CD14-positive monocyte (primary cell): Measurements from ENCODE around the gene PLXDC2. TPM values are rescaled to one million over a fixed set of nuclear protein-coding genes. Genes with fewer than 3 reads are reported as not detected.

Source experiments
- DNase-seq, 3 donors: peaks; one replicate each; pipeline ENCODE4 v3.0.0-alpha.2; 2011 to 2022
- H2AFZ ChIP-seq: 2 replicates; pipeline ENCODE4 v1.6.0; 2012; ENCODE audit warnings: mild to moderate bottlenecking, low read depth, low read length, inconsistent platforms; ENCODE audit not compliant: insufficient read depth, poor library complexity, severe bottlenecking
- H3K27ac ChIP-seq, 2 donors: 1 replicate in 1 of 2; 2 replicates in 1 of 2; pipeline ENCODE4 v1.5.1; 2012 to 2013; ENCODE audit warnings: low read length in 2 of 2, control low read depth in 1 of 2, inconsistent platforms in 1 of 2, low read depth in 1 of 2, mild to moderate bottlenecking in 1 of 2
- H3K27me3 ChIP-seq, 2 donors: one replicate each; pipeline versions ENCODE4 v1.6.0 to v1.6.1; 2011 to 2013; ENCODE audit warnings: low read length in 2 of 2; ENCODE audit not compliant: control insufficient read depth in 2 of 2, insufficient read depth in 2 of 2
- H3K36me3 ChIP-seq, 2 donors: replicated peaks in 1 of 2; 1 replicate in 1 of 2; 2 replicates in 1 of 2; pipeline versions ENCODE4 v1.5.1 to v1.6.1; 2012 to 2013; ENCODE audit warnings: low read length in 2 of 2, control low read depth in 1 of 2, inconsistent platforms in 1 of 2, mild to moderate bottlenecking in 1 of 2; ENCODE audit not compliant: insufficient read depth in 2 of 2, control insufficient read depth in 1 of 2
- H3K4me1 ChIP-seq, 2 donors: 1 replicate in 1 of 2; 2 replicates in 1 of 2; pipeline versions ENCODE4 v1.5.1 to v1.6.1; 2012 to 2013; ENCODE audit warnings: low read length in 2 of 2, control low read depth in 1 of 2, inconsistent platforms in 1 of 2, mild to moderate bottlenecking in 1 of 2, moderate library complexity in 1 of 2; ENCODE audit not compliant: insufficient read depth in 2 of 2, control insufficient read depth in 1 of 2
- H3K4me2 ChIP-seq: replicated peaks from 2 replicates; pipeline ENCODE3; 2012; ENCODE audit warnings: low read length, moderate library complexity, mild to moderate bottlenecking; ENCODE audit not compliant: poor library complexity, severe bottlenecking; ENCODE audit errors: extremely low read depth
- H3K4me3 ChIP-seq, 3 experiments: fragments of 200-600 bp in 1 of 3; sonication (generic) in 1 of 3; replicated peaks in 1 of 3; 1 replicate in 2 of 3; 2 replicates in 1 of 3; pipeline ENCODE4 v1.5.1; 2011 to 2013; ENCODE audit warnings: low read length in 3 of 3, mild to moderate bottlenecking in 3 of 3, control low read depth in 2 of 3, low read depth in 2 of 3, inconsistent platforms in 1 of 3, moderate library complexity in 1 of 3
- H3K79me2 ChIP-seq: 2 replicates; pipeline ENCODE4 v1.6.0; 2012; ENCODE audit warnings: mild to moderate bottlenecking, control low read depth, inconsistent platforms, low read length, moderate library complexity; ENCODE audit not compliant: insufficient read depth
- H3K9ac ChIP-seq: 2 replicates; pipeline ENCODE4 v1.6.0; 2017; ENCODE audit warnings: low read length, mild to moderate bottlenecking; ENCODE audit not compliant: insufficient read depth, poor library complexity, severe bottlenecking
- H3K9me3 ChIP-seq, 2 donors: replicated peaks in 1 of 2; 1 replicate in 1 of 2; 2 replicates in 1 of 2; pipeline versions ENCODE4 v1.5.1 to v1.6.1; 2012 to 2013; ENCODE audit warnings: low read length in 2 of 2, control low read depth in 1 of 2; ENCODE audit not compliant: control insufficient read depth in 1 of 2, insufficient read depth in 1 of 2
- H4K20me1 ChIP-seq: 2 replicates; pipeline ENCODE4 v1.6.0; 2012; ENCODE audit warnings: mild to moderate bottlenecking, low read length, control low read depth, moderate library complexity; ENCODE audit not compliant: insufficient read depth
- H3K27ac Mint-ChIP-seq, 7 donors: one replicate each; pipeline ENCODE4 v1.8.0; 2020; ENCODE audit warnings: mild to moderate bottlenecking in 7 of 7, mixed read lengths in 7 of 7, moderate library complexity in 6 of 7, inconsistent platforms in 2 of 7
- H3K27me3 Mint-ChIP-seq, 3 donors: one replicate each; pipeline ENCODE4 v1.8.0; 2021 to 2022; ENCODE audit warnings: low read depth in 3 of 3, mild to moderate bottlenecking in 3 of 3, mixed read lengths in 3 of 3, moderate library complexity in 3 of 3, inconsistent platforms in 1 of 3
- H3K36me3 Mint-ChIP-seq, 2 donors: one replicate each; pipeline ENCODE4 v1.8.0; 2020; ENCODE audit warnings: mixed read lengths in 2 of 2, inconsistent platforms in 1 of 2, mild to moderate bottlenecking in 1 of 2
- H3K4me1 Mint-ChIP-seq: one replicate; pipeline ENCODE4 v1.8.0; 2020; ENCODE audit warnings: mild to moderate bottlenecking, mixed read lengths
- H3K4me3 Mint-ChIP-seq, 2 donors: one replicate each; pipeline ENCODE4 v1.8.0; 2020; ENCODE audit warnings: mild to moderate bottlenecking in 2 of 2, mixed read lengths in 2 of 2, moderate library complexity in 1 of 2
- H3K9me3 Mint-ChIP-seq, 7 donors: one replicate each; pipeline ENCODE4 v1.8.0; 2020 to 2022; ENCODE audit warnings: mixed read lengths in 7 of 7, mild to moderate bottlenecking in 6 of 7, moderate library complexity in 6 of 7, inconsistent platforms in 2 of 7
- WGBS: methylation state at CpG from one replicate; pipeline ENCODE4 v1.1.5; 2013; ENCODE audit warnings: missing lambda C conversion rate; ENCODE audit not compliant: insufficient coverage; 5-methylcytosine and 5-hydroxymethylcytosine counted together
- intact Hi-C, 2 donors: fragments of 100-400 bp; cut with micrococcal nuclease; formaldehyde crosslinking; loops; one replicate each; pipeline versions ENCODE4 v1.15.0 to v1.15.1; 2023
- polyA plus RNA-seq, 3 donors: library from polyadenylated mRNA; depleted of rRNA in 1 of 3; unstranded in 2 of 3; stranded (reverse) in 1 of 3; fragments of 300-500 nt in 2 of 3; fragments of >200 nt in 1 of 3; fragmentation: Illumina TruSeq in 2 of 3; gene quantifications; 1 replicate in 2 of 3; 2 replicates in 1 of 3; pipeline ENCODE4 v1.2.3, GENCODE V29; 2012 to 2021
- TF ChIP-seq, protein P1 (sequence below): fragments of 200-600 bp; IDR thresholded peaks from one replicate; pipeline ENCODE4 v1.8.0; 2022; ENCODE audit warnings: antibody characterized with exemption, mild to moderate bottlenecking

The PLXDC2 gene
- polyA plus RNA-seq, 3 donors: 37.5 to 128 (median 93.6) TPM

DNA sequence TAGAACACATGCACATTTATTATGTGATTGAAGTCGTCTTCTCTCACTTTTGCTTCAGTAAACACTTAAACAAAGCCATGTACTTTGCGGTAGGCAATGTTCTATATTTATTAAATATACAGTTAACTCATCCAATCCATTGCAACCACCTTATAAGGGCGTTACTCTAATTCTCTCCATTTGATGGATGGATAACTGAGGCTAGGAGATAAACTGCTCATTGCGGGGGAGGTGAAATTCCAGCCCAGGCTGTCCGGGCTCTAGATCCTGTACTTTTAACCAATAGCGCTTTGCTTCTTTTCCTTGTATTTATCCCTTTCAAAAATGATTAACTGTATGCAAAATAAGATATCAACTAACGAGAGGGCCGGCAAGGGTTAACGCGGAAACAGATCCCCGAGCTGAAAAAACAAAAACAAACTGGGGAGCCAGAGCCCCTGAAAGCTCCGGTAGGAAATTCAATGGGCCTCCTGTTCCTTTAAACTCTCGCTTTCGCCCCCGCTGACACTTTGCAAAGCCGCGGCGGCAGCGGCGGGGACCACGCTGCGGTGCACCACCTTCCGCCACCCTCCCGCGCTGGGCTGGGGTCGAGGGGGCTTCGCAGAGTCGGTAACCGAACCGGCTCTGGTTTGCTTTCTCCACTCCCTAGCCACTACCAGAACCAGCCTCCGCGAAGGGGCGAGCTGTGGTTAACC is 1.0 kb upstream of the PLXDC2 start:
- no peaks in the 10 kb centered on the region for H3K27me3 ChIP-seq
- peaks cover 10 to 32% of the 10 kb centered on the region in 2 donors for H3K4me1 ChIP-seq
- under 1% methylated on average over 27 of the region's 33 CpGs for WGBS
- TF ChIP-seq, protein P1, sequence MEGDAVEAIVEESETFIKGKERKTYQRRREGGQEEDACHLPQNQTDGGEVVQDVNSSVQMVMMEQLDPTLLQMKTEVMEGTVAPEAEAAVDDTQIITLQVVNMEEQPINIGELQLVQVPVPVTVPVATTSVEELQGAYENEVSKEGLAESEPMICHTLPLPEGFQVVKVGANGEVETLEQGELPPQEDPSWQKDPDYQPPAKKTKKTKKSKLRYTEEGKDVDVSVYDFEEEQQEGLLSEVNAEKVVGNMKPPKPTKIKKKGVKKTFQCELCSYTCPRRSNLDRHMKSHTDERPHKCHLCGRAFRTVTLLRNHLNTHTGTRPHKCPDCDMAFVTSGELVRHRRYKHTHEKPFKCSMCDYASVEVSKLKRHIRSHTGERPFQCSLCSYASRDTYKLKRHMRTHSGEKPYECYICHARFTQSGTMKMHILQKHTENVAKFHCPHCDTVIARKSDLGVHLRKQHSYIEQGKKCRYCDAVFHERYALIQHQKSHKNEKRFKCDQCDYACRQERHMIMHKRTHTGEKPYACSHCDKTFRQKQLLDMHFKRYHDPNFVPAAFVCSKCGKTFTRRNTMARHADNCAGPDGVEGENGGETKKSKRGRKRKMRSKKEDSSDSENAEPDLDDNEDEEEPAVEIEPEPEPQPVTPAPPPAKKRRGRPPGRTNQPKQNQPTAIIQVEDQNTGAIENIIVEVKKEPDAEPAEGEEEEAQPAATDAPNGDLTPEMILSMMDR: no peak
- H2AFZ ChIP-seq: peak overlapping the region; percentile 76
- peak overlapping the region; percentile 83 to 93 (median 90) for H3K4me3 ChIP-seq
- DNase-seq: no peak
- peaks cover 30% of the 10 kb centered on the region for H4K20me1 ChIP-seq
- no peaks in the 10 kb centered on the region for H3K9me3 Mint-ChIP-seq
- H3K27ac Mint-ChIP-seq: peak overlapping the region in 4 of 7 donors; percentile 21 to 85 (median 58)
- no peaks in the 10 kb centered on the region for H3K9me3 ChIP-seq
- H3K79me2 ChIP-seq: peaks cover 50% of the 10 kb centered on the region
- peaks cover 27% of the 10 kb centered on the region for H3K4me1 Mint-ChIP-seq
- peaks cover 8 to 10% (median 8%) of the 10 kb centered on the region in 3 donors for H3K27me3 Mint-ChIP-seq
- peak overlapping the region; percentile 91 to 93 for H3K27ac ChIP-seq
- peak overlapping the region; percentile 87 to 99 for H3K4me3 Mint-ChIP-seq
- H3K36me3 ChIP-seq: no peaks in the 10 kb centered on the region
- peak overlapping the region; percentile 91 for H3K9ac ChIP-seq
- H3K36me3 Mint-ChIP-seq: peaks cover 6 to 7% of the 10 kb centered on the region in 2 donors
- H3K4me2 ChIP-seq: peak overlapping the region; percentile 97
- intact Hi-C loops: loop anchor here in 1 of 2 donors (5.0 kb wide), 2 partner anchors 38 to 187 kb away; no protein-coding TSS in a partner anchor

DNA sequence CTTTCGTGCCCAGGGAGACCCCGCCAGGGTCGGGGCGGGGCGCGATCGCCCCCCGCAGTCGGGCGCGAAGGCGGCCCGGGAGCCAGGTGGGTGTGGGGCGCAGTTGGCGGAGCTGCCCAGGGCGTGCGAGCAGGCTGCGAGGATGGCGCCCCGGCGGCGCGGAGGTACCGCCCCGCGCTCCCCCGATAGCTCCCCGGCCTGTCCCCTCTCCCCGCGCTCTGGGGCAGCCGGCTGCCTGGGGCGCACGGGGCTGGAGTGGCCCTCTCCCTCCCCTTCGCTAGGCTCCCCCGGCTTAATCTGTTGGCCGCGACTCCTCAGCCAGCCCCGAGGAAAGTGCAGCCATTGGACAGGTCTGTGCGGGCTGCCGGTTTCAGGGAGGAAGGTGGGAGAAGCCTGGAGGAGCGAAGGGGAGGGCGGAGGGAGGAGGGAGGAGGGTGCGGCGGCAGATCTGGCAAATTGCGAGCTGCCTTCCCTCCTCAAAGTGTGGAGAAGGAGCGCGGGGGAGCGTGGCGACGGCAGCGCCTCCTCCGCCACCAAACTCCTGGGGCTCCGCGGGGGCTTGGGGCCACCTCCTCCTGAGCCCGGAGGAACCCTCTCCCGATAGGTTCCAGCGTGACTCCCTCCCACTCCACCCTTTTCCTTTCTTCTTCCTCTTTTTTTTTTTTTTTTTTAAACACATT is 361 bp upstream of the PLXDC2 start:
- Mint-ChIP-seq H3K9me3 (no peaks in the 10 kb centered on the region), H3K4me3 (peak overlapping the region; percentile 99), H3K27ac (peak overlapping the region; percentile 92 to 98 (median 96)), H3K27me3 (peaks cover 8 to 10% (median 8%) of the 10 kb centered on the region in 3 donors), H3K4me1 (peaks cover 30% of the 10 kb centered on the region), H3K36me3 (peaks cover 6 to 10% of the 10 kb centered on the region in 2 donors)
- peak overlapping the region; percentile 76 for H2AFZ ChIP-seq
- no peaks in the 10 kb centered on the region for H3K27me3 ChIP-seq
- H3K9me3 ChIP-seq: no peaks in the 10 kb centered on the region
- no peaks in the 10 kb centered on the region for H3K36me3 ChIP-seq
- TF ChIP-seq, protein P1: no peak
- peak overlapping the region; percentile 91 to 93 for H3K27ac ChIP-seq
- DNase-seq: peak; percentile 59 to 70 (median 68)
- peaks cover 57% of the 10 kb centered on the region for H3K79me2 ChIP-seq
- peak overlapping the region; percentile 83 to 93 (median 90) for H3K4me3 ChIP-seq
- H3K4me1 ChIP-seq: peaks cover 11 to 34% of the 10 kb centered on the region in 2 donors
- H3K4me2 ChIP-seq: peak overlapping the region; percentile 97
- peaks cover 35% of the 10 kb centered on the region for H4K20me1 ChIP-seq
- under 1% methylated on average over 46 of the region's 57 CpGs for WGBS
- intact Hi-C loops: loop anchor here in 1 of 2 donors (5.0 kb wide), 2 partner anchors 39 to 186 kb away; no protein-coding TSS in a partner anchor
- peak overlapping the region; percentile 91 for H3K9ac ChIP-seq
